MV-4-11 (cell line): Measurements from ENCODE around the gene MGAT3.

Source experiments
- DNase-seq: peaks from one replicate; lab custom pipeline; 2025; lab: John Stamatoyannopoulos, UW

MGAT3 gene

GRCh38 chr22:39471381-39472141 is 14.7 kb downstream of the MGAT3 start:
- DNase-seq = peak; percentile 37

DNA sequence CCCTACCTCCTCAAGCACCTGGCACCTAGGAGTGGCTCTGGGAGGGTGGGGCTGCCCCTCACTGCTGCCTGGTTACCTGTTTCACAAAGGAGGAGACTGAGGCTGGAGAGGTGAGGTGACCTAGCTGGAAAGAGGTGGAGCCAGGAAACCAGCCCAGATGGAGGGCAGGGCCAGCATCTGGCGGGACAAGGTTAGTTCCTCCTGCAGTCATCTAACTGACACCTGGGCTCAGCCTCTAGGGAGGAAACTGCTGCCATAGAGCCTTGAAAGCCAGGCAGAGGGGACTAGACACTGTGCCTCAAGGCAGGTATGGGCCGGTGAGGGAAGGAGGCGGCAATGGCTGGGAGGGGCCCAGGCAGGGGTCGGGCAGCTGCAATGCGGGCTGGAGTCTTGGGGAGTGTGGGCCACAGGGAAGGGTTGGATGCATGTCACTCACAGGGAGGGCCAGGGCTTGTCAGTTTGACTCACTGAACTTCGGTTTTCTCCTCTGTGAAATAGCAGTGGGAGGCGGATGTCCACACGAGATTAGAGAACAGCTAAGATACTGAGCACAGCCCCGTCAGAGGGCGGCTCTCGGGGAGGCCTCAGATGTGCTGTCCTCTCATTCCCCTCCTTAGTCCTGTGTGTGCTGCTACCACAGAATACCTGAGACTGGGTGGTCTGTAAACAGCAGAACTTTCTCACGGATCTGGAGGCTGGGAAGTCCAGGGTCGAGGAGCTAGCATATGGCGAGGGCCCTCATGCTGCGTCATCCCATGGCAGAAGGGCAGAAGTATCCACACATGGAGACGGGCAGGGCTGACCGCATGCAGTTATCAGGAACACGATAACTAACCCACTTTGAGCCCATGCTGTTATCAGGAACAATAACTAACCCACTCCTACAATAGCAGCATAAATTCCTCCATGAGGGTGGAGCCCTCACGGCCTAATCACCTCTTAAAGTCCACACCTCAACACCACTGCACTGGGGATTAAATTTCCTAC is 16.1 kb downstream of the MGAT3 start:
- DNase-seq = no peak

- DNase-seq = no peak
Observed at GRCh38 chr22:39473851-39474250, 17.0 kb downstream of the MGAT3 start.

DNA sequence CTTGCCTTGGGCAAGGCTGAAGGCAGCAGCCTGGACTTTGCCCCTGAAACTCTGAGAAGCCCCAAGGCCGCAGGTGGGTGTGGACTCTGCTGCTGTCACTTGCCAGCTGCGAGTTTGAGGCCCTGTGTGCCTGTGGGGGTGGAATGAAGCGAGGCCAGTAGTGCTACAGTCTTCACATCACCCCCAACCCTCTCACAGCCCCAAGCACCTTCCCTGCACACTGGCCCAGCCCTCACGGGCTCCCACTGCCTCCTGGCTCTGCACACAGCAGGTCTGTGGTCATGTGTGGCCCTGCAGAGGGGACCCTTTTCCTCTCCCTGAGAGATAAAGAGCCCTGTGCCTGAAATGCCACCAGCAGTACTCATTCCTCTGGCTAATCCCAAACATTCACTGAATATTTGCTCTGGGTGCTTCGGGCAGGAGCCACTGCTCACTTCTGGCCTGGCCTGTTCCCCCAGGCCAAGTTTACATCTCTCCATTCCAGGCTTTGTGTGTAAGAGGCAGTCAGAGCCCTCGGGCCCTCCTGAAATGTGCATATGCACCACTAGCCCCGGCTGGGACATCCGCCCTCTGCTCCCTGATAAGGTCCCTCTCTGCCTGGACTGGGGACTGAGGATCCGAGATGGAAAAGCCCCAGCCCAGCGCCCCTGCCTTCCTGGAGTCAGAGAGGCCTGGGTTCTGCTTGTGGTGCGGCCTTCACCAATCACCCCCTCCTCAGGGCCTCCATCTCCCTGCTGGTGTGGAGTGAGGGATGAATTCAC is 17.7 kb downstream of the MGAT3 start:
- DNase-seq = no peak

DNA sequence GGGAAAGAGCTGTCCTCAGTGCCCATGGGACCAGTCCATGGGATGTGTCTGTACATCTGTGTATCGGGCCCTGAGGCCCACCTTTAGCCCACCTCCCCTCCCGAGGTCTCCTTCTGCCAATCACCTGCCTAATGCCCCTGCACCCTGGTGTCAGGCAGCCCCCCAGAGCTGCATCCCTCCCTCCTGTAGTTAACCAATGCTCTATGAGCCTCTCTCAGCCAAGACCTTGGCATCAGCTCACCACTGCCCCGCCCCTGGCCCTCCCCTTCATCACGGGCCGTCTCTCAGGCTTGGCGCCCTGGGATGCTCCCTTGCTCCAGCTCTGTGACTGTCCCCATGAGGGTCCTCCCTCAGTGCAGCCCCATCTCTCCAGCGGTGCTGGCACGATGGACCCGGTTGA is 18.5 kb downstream of the MGAT3 start:
- DNase-seq = no peak

DNA sequence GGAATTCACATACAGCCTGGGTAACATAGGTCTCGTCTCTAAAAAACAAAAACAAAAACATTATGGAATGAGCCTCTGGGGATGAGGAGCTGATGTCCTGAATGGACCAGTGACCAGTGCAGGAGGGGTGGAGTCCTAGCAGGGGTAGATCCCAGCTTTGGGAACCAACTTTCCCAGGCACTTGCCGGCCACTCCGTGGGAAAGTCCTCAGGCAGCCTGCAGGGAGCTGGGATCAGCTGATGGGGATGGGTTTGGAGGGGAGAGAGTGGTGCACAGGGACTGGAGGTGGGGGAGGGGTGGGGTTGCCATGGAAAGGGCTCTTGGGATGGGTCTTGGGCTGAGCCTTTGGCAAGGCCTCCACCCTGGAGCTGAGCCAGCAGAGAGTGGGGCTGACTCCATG is 19.1 kb downstream of the MGAT3 start:
- DNase-seq = no peak

GRCh38 chr22:39476664-39477063 is 19.9 kb downstream of the MGAT3 start:
- DNase-seq = no peak

DNA sequence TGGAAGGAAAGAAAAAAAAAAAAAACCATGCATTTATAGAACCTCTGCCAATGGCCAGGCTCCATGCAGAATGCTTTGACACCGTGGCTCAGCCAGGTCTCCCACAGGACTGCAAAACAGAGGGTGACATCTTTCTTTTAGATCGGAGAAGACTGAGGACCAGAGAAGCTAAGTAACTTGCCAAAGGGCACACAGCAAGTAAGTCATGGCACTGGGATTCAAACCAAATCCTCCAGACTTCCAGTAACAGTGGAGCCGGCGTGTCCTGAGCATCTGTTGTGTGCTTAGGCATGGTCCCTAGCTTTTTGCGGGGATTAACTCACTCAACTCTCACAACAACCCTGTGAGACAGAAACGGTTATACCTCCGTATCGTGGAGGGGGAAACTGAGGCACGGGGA is 20.7 kb downstream of the MGAT3 start:
- no peak for DNase-seq

DNA sequence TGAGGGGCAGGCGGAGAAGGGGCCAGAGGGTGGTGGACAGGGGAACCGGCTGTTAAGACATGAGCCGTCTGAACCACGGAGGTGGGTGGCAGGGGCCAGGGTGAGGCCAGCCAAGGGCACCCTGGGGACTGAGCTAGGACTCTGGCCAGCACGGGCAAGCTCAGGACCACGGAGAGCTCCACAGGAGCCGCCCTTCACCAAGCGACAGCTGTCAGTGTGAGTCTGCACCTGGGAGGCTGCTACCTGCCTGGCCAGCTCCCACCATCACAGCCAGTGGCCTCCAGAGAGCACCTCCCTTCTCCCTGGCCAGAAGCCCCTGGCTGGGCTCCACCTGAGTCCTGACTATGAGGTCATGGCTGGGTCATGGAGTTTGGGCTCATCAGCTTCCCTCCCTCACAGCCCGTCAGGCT is 21.6 kb downstream of the MGAT3 start:
- DNase-seq = no peak

GRCh38 chr22:39479254-39479653 is 22.4 kb downstream of the MGAT3 start:
- DNase-seq = no peak

DNA sequence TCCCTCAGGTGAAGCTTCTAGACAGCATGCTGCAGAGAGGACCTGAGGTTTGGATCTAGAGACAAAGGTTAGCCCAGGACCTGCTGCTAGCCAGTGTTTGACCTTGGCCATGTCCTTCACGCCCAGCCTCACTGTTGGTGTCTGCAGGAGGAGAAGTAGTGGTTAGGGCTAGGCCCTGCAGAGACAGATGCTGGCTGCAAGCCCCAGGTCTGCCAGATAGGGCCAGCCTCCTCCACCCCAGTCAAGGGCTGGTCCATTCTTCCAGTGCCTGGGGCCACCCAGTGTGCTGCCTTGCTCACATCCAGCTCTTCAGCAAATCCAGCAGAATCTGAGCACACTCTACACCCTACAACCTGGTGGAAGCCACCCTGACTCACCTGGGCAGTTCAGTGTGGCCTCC is 23.7 kb downstream of the MGAT3 start:
- no peak for DNase-seq

DNA sequence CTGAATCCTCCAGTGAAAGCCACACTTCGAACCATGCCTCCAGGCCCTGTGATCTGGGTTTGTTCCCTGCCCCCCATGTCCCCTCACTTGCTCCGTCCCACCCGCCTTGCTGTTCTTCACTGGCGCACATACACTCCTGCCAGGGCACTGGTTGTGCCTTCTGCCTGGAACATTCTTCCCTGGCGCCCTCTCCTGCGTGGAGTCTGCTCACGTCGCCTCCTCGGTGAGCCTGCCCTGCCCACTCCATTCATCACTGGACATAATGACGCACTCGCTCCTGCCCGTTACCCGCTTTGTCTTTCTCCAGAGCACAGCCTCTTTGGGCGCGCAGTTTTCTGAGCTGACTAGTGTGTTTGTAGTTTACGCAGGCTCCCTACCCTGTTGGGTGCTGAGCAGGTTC is 24.2 kb downstream of the MGAT3 start:
- no peak for DNase-seq

DNA sequence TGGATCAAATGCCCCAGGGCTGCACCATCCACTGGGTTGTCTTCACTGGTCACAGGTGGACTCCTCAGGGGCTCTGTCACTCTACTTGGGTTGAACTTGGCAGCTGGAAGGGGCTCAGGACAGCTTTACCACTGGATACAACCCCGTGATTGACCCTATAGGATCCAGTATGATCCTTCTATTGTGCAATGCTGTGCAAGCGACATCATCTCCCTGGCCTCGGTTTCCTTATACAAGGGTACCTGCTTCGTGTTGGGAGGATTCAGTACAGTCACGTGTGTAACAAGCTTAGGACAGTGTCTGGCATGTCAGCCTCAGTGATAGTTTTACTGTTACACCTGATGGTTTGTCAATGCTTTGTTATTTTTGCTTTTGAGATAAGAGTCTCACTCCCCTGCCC is 24.8 kb downstream of the MGAT3 start:
- DNase-seq = no peak

GRCh38 chr22:39482768-39483167 is 26.0 kb downstream of the MGAT3 start:
- DNase-seq = no peak

DNA sequence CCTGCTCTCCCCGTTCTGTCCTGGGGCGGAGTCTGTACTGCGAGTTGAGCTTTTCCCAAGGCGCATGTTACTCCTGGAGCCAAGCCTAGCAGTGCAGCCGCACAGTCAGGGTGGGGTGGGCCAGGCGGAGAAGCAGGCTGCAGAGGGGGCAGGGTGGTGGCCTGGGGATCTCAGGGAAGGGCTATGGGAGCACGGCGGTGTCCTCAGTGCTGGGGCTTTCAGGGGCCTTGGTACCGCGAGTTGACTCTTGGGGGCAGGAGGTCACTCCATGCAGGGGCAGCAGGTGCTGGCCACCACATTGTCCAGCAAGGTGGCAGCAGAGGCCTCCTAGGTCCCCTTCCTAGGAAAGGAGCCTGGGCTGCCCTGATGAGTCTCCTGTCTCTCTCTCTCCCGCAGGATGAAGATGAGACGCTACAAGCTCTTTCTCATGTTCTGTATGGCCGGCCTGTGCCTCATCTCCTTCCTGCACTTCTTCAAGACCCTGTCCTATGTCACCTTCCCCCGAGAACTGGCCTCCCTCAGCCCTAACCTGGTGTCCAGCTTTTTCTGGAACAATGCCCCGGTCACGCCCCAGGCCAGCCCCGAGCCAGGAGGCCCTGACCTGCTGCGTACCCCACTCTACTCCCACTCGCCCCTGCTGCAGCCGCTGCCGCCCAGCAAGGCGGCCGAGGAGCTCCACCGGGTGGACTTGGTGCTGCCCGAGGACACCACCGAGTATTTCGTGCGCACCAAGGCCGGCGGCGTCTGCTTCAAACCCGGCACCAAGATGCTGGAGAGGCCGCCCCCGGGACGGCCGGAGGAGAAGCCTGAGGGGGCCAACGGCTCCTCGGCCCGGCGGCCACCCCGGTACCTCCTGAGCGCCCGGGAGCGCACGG is 30.4 kb downstream of the MGAT3 start:
- no peak for DNase-seq

GRCh38 chr22:39487826-39488520 is 31.2 kb downstream of the MGAT3 start:
- no peak for DNase-seq

- no peak for DNase-seq
Observed at GRCh38 chr22:39488563-39489083, 31.8 kb downstream of the MGAT3 start.

GRCh38 chr22:39489094-39490068 is 32.6 kb downstream of the MGAT3 start:
- no peak for DNase-seq

DNA sequence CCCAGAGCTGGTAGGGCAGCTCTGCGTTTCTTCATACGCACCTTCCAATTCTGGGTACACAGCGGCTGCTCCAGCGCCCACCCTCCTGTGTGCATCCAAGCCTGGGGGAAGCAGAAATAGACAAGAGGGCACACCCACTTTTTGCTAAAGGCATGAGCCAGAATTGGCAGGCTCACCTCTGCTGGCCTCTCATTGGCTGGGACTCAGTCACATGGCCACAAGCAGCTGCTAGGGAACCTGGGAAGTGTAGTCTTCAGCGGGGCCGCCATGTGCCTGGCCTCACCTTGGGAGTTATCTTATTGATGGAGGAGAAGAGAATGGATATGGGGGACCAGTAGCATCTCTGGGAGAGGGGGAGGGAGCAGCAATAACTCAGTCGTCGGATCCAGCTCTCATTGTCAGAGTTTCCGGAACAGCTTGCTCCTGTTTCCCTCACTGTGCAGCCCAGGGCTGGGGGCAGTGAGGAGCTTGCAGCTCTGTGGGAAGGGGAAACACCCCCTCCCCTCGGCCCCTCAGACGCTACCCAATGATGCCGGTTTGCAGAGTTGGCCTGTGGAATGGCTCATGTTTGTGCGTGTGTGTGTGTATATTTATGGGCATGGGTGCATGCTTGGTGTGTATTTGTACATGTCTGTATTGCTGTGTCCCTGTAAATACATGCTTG is 33.5 kb downstream of the MGAT3 start:
- peak; percentile 79 for DNase-seq
